Suppressor macrophage treated with lipopolysaccharide for 1 hour (primary cell): ENCODE results near the gene NAGPA.
A peak's percentile ranks its signal among the peaks of the same experiment; 100 is the strongest.
"Not testable (repeated sequence)": the region's sequence is repeated elsewhere in the genome, so short reads cannot be mapped to it uniquely, and the experiment has no call there.

Source experiments
- DNase-seq, 3 donors: peaks; one replicate each; pipeline ENCODE4 v3.0.0-alpha.2; 2020 to 2022

The NAGPA gene

GRCh38 chr16:5060073-5060641 is 26.4 kb upstream of the NAGPA start:
- DNase-seq, result no peak

- DNase-seq, result no peak
These were observed 25.8 kb upstream of the NAGPA start for GRCh38 chr16:5059386-5060072.

GRCh38 chr16:5058476-5058875 is 24.7 kb upstream of the NAGPA start:
- peak; percentile 41 to 55 (median 46) for DNase-seq

GRCh38 chr16:5056352-5056751 is 22.6 kb upstream of the NAGPA start:
- peak; percentile 68 to 80 (median 75) for DNase-seq

- no peak for DNase-seq
These were observed 21.4 kb upstream of the NAGPA start for GRCh38 chr16:5054876-5055865.

GRCh38 chr16:5046914-5047313 is 13.2 kb upstream of the NAGPA start:
- no peak for DNase-seq

GRCh38 chr16:5045499-5046115 is 11.9 kb upstream of the NAGPA start:
- DNase-seq, result no peak

GRCh38 chr16:5044581-5044980 is 10.8 kb upstream of the NAGPA start:
- DNase-seq, result not testable (repeated sequence)

GRCh38 chr16:5044011-5044540 is 10.3 kb upstream of the NAGPA start:
- DNase-seq, result no peak

GRCh38 chr16:5042574-5043171 is 8.9 kb upstream of the NAGPA start:
- DNase-seq, result no peak

- DNase-seq, result no peak
These were observed 7.9 kb upstream of the NAGPA start for GRCh38 chr16:5041600-5042133.

GRCh38 chr16:5040451-5040850 is 6.7 kb upstream of the NAGPA start:
- DNase-seq, result no peak

GRCh38 chr16:5036228-5037156 is 2.8 kb upstream of the NAGPA start:
- DNase-seq, result no peak

- DNase-seq, result no peak
These were observed 2.1 kb upstream of the NAGPA start for GRCh38 chr16:5035909-5036227.

- no peak for DNase-seq
These were observed 410 bp upstream of the NAGPA start for GRCh38 chr16:5034167-5034523.

GRCh38 chr16:5032748-5033167 is 977 bp downstream of the NAGPA start:
- peak; percentile 20 to 40 (median 35) for DNase-seq

- DNase-seq, result no peak
These were observed 2.1 kb downstream of the NAGPA start for GRCh38 chr16:5031601-5032000.

- DNase-seq, result no peak
These were observed 3.4 kb downstream of the NAGPA start for GRCh38 chr16:5030251-5030870.

GRCh38 chr16:5028950-5029475 is 4.7 kb downstream of the NAGPA start:
- DNase-seq, result no peak

- no peak for DNase-seq
These were observed 6.0 kb downstream of the NAGPA start for GRCh38 chr16:5027575-5028235.
